ENCODE results near the gene ARFGEF3.
"Not testable (repeated sequence)": the region's sequence is repeated elsewhere in the genome, so short reads cannot be mapped to it uniquely, and the experiment has no call there.

The ARFGEF3 gene

GRCh38 chr6:138161338-138162110 is at the start of gene ARFGEF3:
Gene ARFGEF3, plus strand, starts transcription at chr6:138161939. Its CDS starts 148 bp downstream, at chr6:138162087.
- TF ChIP-seq CTCF (IDR thresholded peaks at IDR 0.05; ENCODE audit: control insufficient read depth, extremely low read depth, insufficient read depth) = no peak
- DNase-seq (ENCODE audit: low read depth) = no peak
- peak within 1 kb of the TSS; percentile 96 for H3K4me3 ChIP-seq (ENCODE audit: low read depth, low read length)

- TF ChIP-seq CTCF (IDR thresholded peaks at IDR 0.05; ENCODE audit: control insufficient read depth, extremely low read depth, insufficient read depth) = no peak
- no peak for DNase-seq (ENCODE audit: low read depth)
These were observed 48.0 kb upstream of the ARFGEF3 start for GRCh38 chr6:138113588-138114210.

GRCh38 chr6:138115201-138115600 is 46.5 kb upstream of the ARFGEF3 start:
- DNase-seq (ENCODE audit: low read depth) = no peak
- no peak for TF ChIP-seq CTCF (IDR thresholded peaks at IDR 0.05; ENCODE audit: control insufficient read depth, extremely low read depth, insufficient read depth)
- H3K4me3 ChIP-seq (ENCODE audit: low read depth, low read length) = no peak overlapping the region

More at GRCh38 chr6:138113588-138114210, 48.0 kb upstream of the ARFGEF3 start:
- no peak overlapping the region for H3K4me3 ChIP-seq (ENCODE audit: low read depth, low read length)

- DNase-seq (ENCODE audit: low read depth) = peak; percentile 51
- TF ChIP-seq CTCF (IDR thresholded peaks at IDR 0.05; ENCODE audit: control insufficient read depth, extremely low read depth, insufficient read depth) = peak; percentile 67
- H3K4me3 ChIP-seq (ENCODE audit: low read depth, low read length) = no peak overlapping the region
These were observed 45.7 kb upstream of the ARFGEF3 start for GRCh38 chr6:138115877-138116660.

- TF ChIP-seq CTCF (IDR thresholded peaks at IDR 0.05; ENCODE audit: control insufficient read depth, extremely low read depth, insufficient read depth) = no peak
- H3K4me3 ChIP-seq (ENCODE audit: low read depth, low read length) = no peak overlapping the region
- no peak for DNase-seq (ENCODE audit: low read depth)
These were observed 45.1 kb upstream of the ARFGEF3 start for GRCh38 chr6:138116661-138116999.

GRCh38 chr6:138117376-138117914 is 44.3 kb upstream of the ARFGEF3 start:
- no peak for TF ChIP-seq CTCF (IDR thresholded peaks at IDR 0.05; ENCODE audit: control insufficient read depth, extremely low read depth, insufficient read depth)
- H3K4me3 ChIP-seq (ENCODE audit: low read depth, low read length) = no peak overlapping the region
- DNase-seq (ENCODE audit: low read depth) = no peak

GRCh38 chr6:138119229-138119628 is 42.5 kb upstream of the ARFGEF3 start:
- not testable (repeated sequence) for H3K4me3 ChIP-seq (ENCODE audit: low read depth, low read length); DNase-seq (ENCODE audit: low read depth)
